GM12872 (cell line): ENCODE results near the gene MST1.

Experiments used
- CTCF ChIP-seq: IDR thresholded peaks from 3 replicates; pipeline ENCODE4 v1.5.1; 2011; ENCODE audit warnings: low read depth, mild to moderate bottlenecking, low read length, moderate library complexity; ENCODE audit not compliant: insufficient read depth

The MST1 gene

GRCh38 chr3:49654176-49654825, 35.0 kb downstream of the MST1 start:
- no peak for TF ChIP-seq CTCF

GRCh38 chr3:49653621-49654020, 35.7 kb downstream of the MST1 start:
- no peak for TF ChIP-seq CTCF

GRCh38 chr3:49652903-49653415, 36.3 kb downstream of the MST1 start:
- TF ChIP-seq CTCF: no peak

- no peak for TF ChIP-seq CTCF
Measured at GRCh38 chr3:49652218-49652902, 36.9 kb downstream of the MST1 start.

- TF ChIP-seq CTCF: no peak
Measured at GRCh38 chr3:49650637-49651036, 38.6 kb downstream of the MST1 start.

GRCh38 chr3:49650177-49650576, 39.1 kb downstream of the MST1 start:
- no peak for TF ChIP-seq CTCF

GRCh38 chr3:49649576-49649975, 39.7 kb downstream of the MST1 start:
- TF ChIP-seq CTCF: no peak
